Measurements from ENCODE around the gene CYP39A1. TPM values are rescaled to one million over a fixed set of nuclear protein-coding genes. Genes with fewer than 3 reads are reported as not detected.

Gene CYP39A1, protein sequence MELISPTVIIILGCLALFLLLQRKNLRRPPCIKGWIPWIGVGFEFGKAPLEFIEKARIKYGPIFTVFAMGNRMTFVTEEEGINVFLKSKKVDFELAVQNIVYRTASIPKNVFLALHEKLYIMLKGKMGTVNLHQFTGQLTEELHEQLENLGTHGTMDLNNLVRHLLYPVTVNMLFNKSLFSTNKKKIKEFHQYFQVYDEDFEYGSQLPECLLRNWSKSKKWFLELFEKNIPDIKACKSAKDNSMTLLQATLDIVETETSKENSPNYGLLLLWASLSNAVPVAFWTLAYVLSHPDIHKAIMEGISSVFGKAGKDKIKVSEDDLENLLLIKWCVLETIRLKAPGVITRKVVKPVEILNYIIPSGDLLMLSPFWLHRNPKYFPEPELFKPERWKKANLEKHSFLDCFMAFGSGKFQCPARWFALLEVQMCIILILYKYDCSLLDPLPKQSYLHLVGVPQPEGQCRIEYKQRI
- total RNA-seq = 10 to 100 TPM in 3 of 4 donors, 1 to 10 TPM in 1; 6.3 to 18.3 (median 13.0) TPM

DNA sequence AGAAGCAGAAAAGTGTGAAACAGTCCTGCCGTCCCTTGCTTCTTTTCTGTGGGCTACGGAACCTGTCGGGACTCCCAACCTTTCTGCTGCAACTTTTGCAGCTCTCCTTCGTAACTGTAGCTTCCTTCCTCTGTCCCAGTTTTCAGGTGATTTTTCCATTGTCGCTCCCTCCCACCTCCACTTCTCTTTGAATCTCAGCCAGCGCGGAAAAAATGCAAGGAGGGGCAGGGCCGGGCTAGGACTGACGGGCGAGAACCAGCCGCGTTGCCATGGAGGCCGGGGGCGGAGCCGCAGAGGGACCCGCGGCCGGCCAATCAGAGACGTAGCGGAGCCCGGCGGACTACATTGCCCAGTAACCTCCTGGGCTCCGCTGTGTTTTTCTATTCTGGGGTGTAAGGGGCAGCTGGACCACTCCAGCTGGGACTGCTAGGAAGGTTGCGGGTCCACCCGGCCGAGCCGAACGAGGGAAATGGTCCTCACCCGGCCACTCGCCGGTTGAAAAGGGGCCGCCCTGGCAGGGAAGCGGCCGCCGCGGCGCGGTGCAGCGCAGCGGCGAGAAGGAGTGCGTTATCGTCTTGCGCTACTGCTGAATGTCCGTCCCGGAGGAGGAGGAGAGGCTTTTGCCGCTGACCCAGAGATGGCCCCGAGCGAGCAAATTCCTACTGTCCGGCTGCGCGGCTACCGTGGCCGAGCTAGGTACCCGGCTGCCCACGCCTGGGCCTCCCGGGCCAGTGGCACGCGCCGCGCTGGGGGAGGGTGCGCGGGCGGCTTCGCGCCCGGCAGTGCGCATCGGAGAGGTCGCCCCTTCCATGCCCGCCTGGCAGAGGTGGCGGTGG is at the start of gene CYP39A1, which contains the start of gene SLC25A27:
TSS of gene CYP39A1 (minus strand) at position 216 of the 836 bp plus-strand sequence. CDS start 236 bp downstream, outside the sequence.
TSS of gene SLC25A27 (plus strand) at position 373 of the 836 bp plus-strand sequence. CDS start at position 591, 218 bp downstream.
- intact Hi-C loops (cut with DNase I) = no loop called here
- 0 to 1% methylated on average over 28 to 39 of the region's 72 CpGs for WGBS, 2 donors
- no peaks in the 10 kb centered on the region for H3K36me3 ChIP-seq
- H3K27ac ChIP-seq = peak within 1 kb of the TSS; percentile 73 to 89 (median 82)
- no peaks in the 10 kb centered on the region for H3K9me3 ChIP-seq
- peak within 1 kb of the TSS; percentile 30 to 85 (median 78) for H3K4me3 ChIP-seq (replicated peaks in 1 of 3)
- H3K4me1 ChIP-seq = peaks cover 0 to 15% of the 10 kb centered on the region in 2 donors
- H3K27me3 ChIP-seq = no peaks in the 10 kb centered on the region
- TF ChIP-seq, protein P1, sequence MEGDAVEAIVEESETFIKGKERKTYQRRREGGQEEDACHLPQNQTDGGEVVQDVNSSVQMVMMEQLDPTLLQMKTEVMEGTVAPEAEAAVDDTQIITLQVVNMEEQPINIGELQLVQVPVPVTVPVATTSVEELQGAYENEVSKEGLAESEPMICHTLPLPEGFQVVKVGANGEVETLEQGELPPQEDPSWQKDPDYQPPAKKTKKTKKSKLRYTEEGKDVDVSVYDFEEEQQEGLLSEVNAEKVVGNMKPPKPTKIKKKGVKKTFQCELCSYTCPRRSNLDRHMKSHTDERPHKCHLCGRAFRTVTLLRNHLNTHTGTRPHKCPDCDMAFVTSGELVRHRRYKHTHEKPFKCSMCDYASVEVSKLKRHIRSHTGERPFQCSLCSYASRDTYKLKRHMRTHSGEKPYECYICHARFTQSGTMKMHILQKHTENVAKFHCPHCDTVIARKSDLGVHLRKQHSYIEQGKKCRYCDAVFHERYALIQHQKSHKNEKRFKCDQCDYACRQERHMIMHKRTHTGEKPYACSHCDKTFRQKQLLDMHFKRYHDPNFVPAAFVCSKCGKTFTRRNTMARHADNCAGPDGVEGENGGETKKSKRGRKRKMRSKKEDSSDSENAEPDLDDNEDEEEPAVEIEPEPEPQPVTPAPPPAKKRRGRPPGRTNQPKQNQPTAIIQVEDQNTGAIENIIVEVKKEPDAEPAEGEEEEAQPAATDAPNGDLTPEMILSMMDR (IDR thresholded peaks at IDR 0.05) = no peak
- peak; percentile 36 to 88 for TF ChIP-seq POLR2A (IDR thresholded peaks at IDR 0.05)
- peak; percentile 98 for DNase-seq

DNA sequence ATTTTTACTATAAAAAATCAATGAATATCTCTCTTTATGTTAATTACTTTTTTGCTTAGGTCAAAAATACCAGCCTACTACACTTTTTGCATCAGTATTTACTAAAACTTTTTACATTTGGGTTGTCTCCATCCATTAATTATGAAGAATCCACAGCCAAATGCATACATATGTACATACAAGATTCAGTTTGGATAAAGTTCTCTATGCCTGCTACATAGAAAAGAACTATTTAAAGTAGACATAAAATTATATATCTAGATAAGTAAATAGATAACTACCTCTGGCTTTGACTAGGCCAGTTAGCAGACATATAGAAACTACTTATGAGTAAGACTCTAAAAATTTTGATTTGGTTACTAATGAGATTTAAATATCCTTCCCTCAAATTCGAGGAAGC is 47.4 kb upstream of the CYP39A1 start:
- no peak overlapping the region for H3K27ac ChIP-seq
- H3K27me3 ChIP-seq = no peaks in the 10 kb centered on the region
- H3K9me3 ChIP-seq = no peaks in the 10 kb centered on the region
- H3K4me3 ChIP-seq (replicated peaks in 1 of 3) = no peak overlapping the region
- no peak for TF ChIP-seq POLR2A (IDR thresholded peaks at IDR 0.05)
- TF ChIP-seq, protein P1 (IDR thresholded peaks at IDR 0.05) = no peak
- intact Hi-C loops (cut with DNase I) = no loop called here
- no peak for DNase-seq
- WGBS, 2 donors = 87 to 90% methylated on average over 1 of the region's 1 CpG
- no peaks in the 10 kb centered on the region for H3K36me3 ChIP-seq
- H3K4me1 ChIP-seq = peaks cover 0 to under 1% of the 10 kb centered on the region in 2 donors

DNA sequence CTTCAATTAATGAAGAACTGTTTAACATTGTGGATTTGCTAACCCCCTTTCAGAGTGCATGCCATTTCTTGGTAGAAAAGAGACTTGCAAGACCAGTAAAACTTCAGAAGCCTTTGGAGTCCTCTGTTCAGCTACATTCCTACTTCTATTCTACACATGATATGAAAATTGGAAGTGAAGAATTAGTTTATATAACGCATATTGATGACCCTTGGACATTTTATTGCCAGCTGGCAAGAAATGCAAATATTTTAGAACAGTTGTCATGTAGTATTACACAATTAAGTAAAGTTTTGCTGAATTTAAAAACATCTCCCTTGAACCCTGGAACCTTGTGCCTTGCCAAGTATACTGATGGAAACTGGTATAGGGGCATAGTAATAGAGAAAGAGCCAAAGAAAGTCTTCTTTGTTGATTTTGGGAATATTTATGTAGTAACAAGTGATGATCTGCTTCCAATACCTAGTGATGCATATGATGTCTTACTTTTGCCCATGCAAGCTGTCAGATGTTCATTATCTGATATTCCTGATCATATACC is 38.4 kb upstream of the CYP39A1 start:
- WGBS, 2 donors = 68 to 81% methylated on average over 1 of the region's 1 CpG
- no peak overlapping the region for H3K4me3 ChIP-seq (replicated peaks in 1 of 3)
- TF ChIP-seq POLR2A (IDR thresholded peaks at IDR 0.05) = no peak
- TF ChIP-seq, protein P1 (IDR thresholded peaks at IDR 0.05) = no peak

DNA sequence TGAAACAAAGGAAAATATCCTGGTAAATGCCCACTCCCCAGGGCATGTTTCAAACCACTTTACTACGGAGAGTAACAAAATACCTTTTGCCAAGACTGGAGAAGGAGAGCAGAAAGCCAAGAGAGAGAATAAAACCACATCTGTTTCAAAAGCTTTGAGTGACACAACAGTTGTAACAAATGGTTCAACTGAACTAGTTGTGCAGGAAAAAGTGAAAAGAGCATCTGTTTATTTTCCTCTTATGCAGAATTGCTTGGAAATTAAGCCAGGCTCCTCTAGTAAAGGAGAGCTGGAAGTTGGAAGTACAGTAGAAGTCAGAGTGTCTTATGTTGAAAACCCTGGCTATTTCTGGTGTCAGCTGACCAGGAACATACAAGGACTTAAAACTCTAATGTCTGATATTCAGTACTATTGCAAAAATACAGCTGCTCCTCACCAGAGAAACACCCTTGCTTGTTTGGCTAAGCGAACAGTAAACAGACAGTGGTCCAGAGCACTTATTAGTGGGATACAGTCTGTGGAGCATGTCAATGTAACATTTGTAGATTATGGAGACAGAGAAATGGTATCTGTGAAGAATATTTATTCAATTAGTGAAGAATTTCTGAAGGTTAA is 37.6 kb upstream of the CYP39A1 start:
- intact Hi-C loops (cut with DNase I) = no loop called here
- TF ChIP-seq, protein P1 (IDR thresholded peaks at IDR 0.05) = no peak
- TF ChIP-seq POLR2A (IDR thresholded peaks at IDR 0.05) = no peak
- Histone ChIP-seq H3K9me3 (no peaks in the 10 kb centered on the region), H3K36me3 (no peaks in the 10 kb centered on the region), H3K4me1 (no peaks in the 10 kb centered on the region), H3K27me3 (no peaks in the 10 kb centered on the region), H3K27ac (no peak overlapping the region), H3K4me3 (replicated peaks in 1 of 3) (no peak overlapping the region)
- WGBS, 2 donors = 85 to 88% methylated on average over 2 of the region's 2 CpGs
- no peak for DNase-seq

More for the DNA sequence above, 38.4 kb upstream of the CYP39A1 start:
- Histone ChIP-seq H3K27ac (no peak overlapping the region), H3K27me3 (no peaks in the 10 kb centered on the region), H3K9me3 (no peaks in the 10 kb centered on the region), H3K36me3 (no peaks in the 10 kb centered on the region), H3K4me1 (no peaks in the 10 kb centered on the region)
- no peak for DNase-seq
- intact Hi-C loops (cut with DNase I) = no loop called here
